Left lung (tissue), 10 donors: ENCODE measurements around the gene ZPLD1. TPM values are rescaled to one million over a fixed set of nuclear protein-coding genes. Genes with fewer than 3 reads are reported as not detected.

ENCODE experiments used
- ATAC-seq: fragments of 200-7000 bp; cut with Tn5 transposase; one replicate; pipeline ENCODE4 v1.9.1; 2020; ENCODE audit warnings: moderate library complexity
- DNase-seq, 4 donors: peaks; one replicate each; pipeline ENCODE4 v3.0.0-alpha.2; 2013 to 2020
- H3K27ac ChIP-seq, 2 donors: fragments of 200-600 bp; sonication (generic) in 1 of 2; one replicate each; pipeline versions ENCODE4 v1.5.0 to v1.8.0; 2020 to 2021
- H3K27me3 ChIP-seq, 2 donors: fragments of 200-600 bp; sonication (generic) in 1 of 2; one replicate each; pipeline versions ENCODE4 v1.5.0 to v1.8.0; 2020 to 2021
- H3K36me3 ChIP-seq, 2 donors: fragments of 200-600 bp; sonication (generic) in 1 of 2; one replicate each; pipeline versions ENCODE4 v1.5.0 to v1.8.0; 2020 to 2021
- H3K4me1 ChIP-seq, 2 donors: fragments of 200-600 bp; one replicate each; pipeline ENCODE4 v1.8.0; 2021
- H3K4me3 ChIP-seq, 2 donors: fragments of 200-600 bp; sonication (generic) in 1 of 2; one replicate each; pipeline versions ENCODE4 v1.5.0 to v1.8.0; 2020 to 2021; ENCODE audit warnings: mild to moderate bottlenecking in 1 of 2
- H3K9me3 ChIP-seq, 2 donors: fragments of 200-600 bp; sonication (generic) in 1 of 2; one replicate each; pipeline versions ENCODE4 v1.5.0 to v1.8.0; 2020 to 2021
- intact Hi-C, 2 donors: fragments of 100-400 bp; cut with DNase I; formaldehyde crosslinking; loops; one replicate each; pipeline versions ENCODE4 v1.11.2 to v1.14.2; 2022
- polyA plus RNA-seq, 6 donors: library from polyadenylated mRNA; unstranded; fragments of 120-200 nt; gene quantifications; one replicate each; pipeline ENCODE4 v1.2.1, GENCODE V29; 2013; ENCODE audit not compliant: insufficient read length in 6 of 6
- total RNA-seq, 2 donors: library from RNA; stranded (reverse); fragmentation: NEBNext Ultra II Directional; extraction: Animal tissue kit (Norgen Biotek cat#: 25700); gene quantifications; one replicate each; pipeline ENCODE4 v1.2.1, GENCODE V29; 2021
- TF ChIP-seq, protein P1 (sequence below), 2 donors: fragments of 200-600 bp; sonication (generic) in 1 of 2; IDR thresholded peaks; one replicate each; pipeline versions ENCODE4 v1.5.0 to v1.8.0; 2021; ENCODE audit warnings: antibody characterized with exemption in 2 of 2
- donor health status: DM: no; HTN: yes; CAD: no.
- donor health status: DM: no; HTN: no; CAD: no.

Gene ZPLD1
- total and polyA plus RNA-seq, 8 donors, result 0.21 to 0.26 TPM; not detected in 6

DNA sequence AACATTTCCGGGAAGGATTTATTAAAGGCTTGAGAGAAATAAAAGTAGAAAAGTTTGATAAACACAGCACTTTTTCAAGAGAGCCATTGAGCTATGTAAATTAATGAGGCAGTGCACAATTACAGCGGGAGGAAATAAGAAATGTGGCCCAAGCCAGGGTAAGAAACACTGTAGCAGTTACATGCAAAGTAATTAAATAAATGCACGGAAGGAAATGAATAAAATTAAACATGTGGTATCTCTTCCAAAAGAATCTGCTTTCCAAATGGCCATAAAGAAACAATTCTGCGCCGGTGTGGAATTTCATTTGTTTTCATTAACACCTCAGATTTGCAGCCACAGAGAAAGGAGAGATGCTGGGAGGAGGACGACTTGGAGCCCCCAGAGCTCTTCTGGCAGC is 35.3 kb downstream of the ZPLD1 start:
- Histone ChIP-seq H3K4me1 (no peaks in the 10 kb centered on the region), H3K4me3 (no peak overlapping the region), H3K27me3 (peaks cover 0 to 9% of the 10 kb centered on the region in 2 donors), H3K36me3 (no peaks in the 10 kb centered on the region), H3K9me3 (no peaks in the 10 kb centered on the region), H3K27ac (no peak overlapping the region)
- TF ChIP-seq, protein P1, sequence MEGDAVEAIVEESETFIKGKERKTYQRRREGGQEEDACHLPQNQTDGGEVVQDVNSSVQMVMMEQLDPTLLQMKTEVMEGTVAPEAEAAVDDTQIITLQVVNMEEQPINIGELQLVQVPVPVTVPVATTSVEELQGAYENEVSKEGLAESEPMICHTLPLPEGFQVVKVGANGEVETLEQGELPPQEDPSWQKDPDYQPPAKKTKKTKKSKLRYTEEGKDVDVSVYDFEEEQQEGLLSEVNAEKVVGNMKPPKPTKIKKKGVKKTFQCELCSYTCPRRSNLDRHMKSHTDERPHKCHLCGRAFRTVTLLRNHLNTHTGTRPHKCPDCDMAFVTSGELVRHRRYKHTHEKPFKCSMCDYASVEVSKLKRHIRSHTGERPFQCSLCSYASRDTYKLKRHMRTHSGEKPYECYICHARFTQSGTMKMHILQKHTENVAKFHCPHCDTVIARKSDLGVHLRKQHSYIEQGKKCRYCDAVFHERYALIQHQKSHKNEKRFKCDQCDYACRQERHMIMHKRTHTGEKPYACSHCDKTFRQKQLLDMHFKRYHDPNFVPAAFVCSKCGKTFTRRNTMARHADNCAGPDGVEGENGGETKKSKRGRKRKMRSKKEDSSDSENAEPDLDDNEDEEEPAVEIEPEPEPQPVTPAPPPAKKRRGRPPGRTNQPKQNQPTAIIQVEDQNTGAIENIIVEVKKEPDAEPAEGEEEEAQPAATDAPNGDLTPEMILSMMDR (IDR thresholded peaks at IDR 0.05), result no peak
- ATAC-seq (no peak), DNase-seq (no peak)
- intact Hi-C loops, result no loop called here

- no peak for DNase-seq
- peaks cover 0 to 4% of the 10 kb centered on the region in 2 donors for H3K27me3 ChIP-seq
- TF ChIP-seq, protein P1 (IDR thresholded peaks at IDR 0.05), result no peak
- H3K27ac ChIP-seq, result no peak overlapping the region
- H3K4me3 ChIP-seq, result no peak overlapping the region
- intact Hi-C loops, result no loop called here
- no peaks in the 10 kb centered on the region for H3K4me1 ChIP-seq
- H3K36me3 ChIP-seq, result no peaks in the 10 kb centered on the region
- no peak for ATAC-seq
- H3K9me3 ChIP-seq, result no peaks in the 10 kb centered on the region
Observed at GRCh38 chr3:102471001-102471400, 36.2 kb downstream of the ZPLD1 start.

- no peak for ATAC-seq
Observed at GRCh38 chr3:102471491-102471890, 36.7 kb downstream of the ZPLD1 start.

DNA sequence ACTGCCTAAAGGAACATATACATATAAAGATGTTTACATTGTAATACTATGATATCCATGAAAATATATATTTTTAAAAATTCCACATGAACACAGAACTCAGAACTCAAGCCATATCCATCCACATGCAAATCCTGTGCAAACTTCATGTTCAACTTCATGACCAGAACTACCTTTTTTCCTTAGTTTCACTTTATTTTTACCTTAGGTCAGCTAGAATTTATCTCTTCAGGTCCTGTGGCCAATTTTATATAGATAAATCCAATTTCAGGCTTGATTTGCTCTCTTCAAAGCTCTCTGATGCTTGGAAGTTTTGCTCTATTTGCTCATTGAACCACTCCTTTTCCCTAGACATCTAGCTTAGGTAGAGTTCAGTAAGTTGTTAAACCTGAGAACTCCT is 38.8 kb downstream of the ZPLD1 start:
- H3K27me3 ChIP-seq, result no peaks in the 10 kb centered on the region
- no peak overlapping the region for H3K4me3 ChIP-seq
- ATAC-seq (no peak), DNase-seq (no peak)
- H3K4me1 ChIP-seq, result no peaks in the 10 kb centered on the region
- no peaks in the 10 kb centered on the region for H3K36me3 ChIP-seq
- intact Hi-C loops, result no loop called here
- no peak overlapping the region for H3K27ac ChIP-seq
- TF ChIP-seq, protein P1 (IDR thresholded peaks at IDR 0.05), result no peak
- no peaks in the 10 kb centered on the region for H3K9me3 ChIP-seq

More at GRCh38 chr3:102471491-102471890, 36.7 kb downstream of the ZPLD1 start:
- Histone ChIP-seq H3K27ac (no peak overlapping the region), H3K36me3 (no peaks in the 10 kb centered on the region), H3K4me1 (no peaks in the 10 kb centered on the region), H3K27me3 (no peaks in the 10 kb centered on the region), H3K9me3 (no peaks in the 10 kb centered on the region), H3K4me3 (no peak overlapping the region)
- TF ChIP-seq, protein P1 (IDR thresholded peaks at IDR 0.05), result no peak
- intact Hi-C loops, result no loop called here
- no peak for DNase-seq

- no peak overlapping the region for H3K4me3 ChIP-seq
- no peaks in the 10 kb centered on the region for H3K27me3 ChIP-seq
- DNase-seq, result no peak
- no peaks in the 10 kb centered on the region for H3K9me3 ChIP-seq
- intact Hi-C loops, result no loop called here
- H3K4me1 ChIP-seq, result no peaks in the 10 kb centered on the region
- no peak for ATAC-seq
- TF ChIP-seq, protein P1 (IDR thresholded peaks at IDR 0.05), result no peak
- no peak overlapping the region for H3K27ac ChIP-seq
- H3K36me3 ChIP-seq, result no peaks in the 10 kb centered on the region
Observed at GRCh38 chr3:102474207-102474606, 39.4 kb downstream of the ZPLD1 start.
